H1 (cell line): ENCODE measurements around the gene CYP2W1.
"Not testable (repeated sequence)": the region's sequence is repeated elsewhere in the genome, so short reads cannot be mapped to it uniquely, and the experiment has no call there.

Source experiments
- CTCF ChIP-seq, 3 experiments: IDR thresholded peaks; 1 replicate in 2 of 3; 2 replicates in 1 of 3; pipeline versions ENCODE4 v1.5.1 to v1.6.1; 2011; ENCODE audit warnings: low read length in 3 of 3, mild to moderate bottlenecking in 3 of 3, inconsistent platforms in 2 of 3, low read depth in 1 of 3, moderate library complexity in 1 of 3; ENCODE audit not compliant: insufficient read depth in 1 of 3; ENCODE audit errors: control extremely low read depth in 1 of 3
- EP300 ChIP-seq, 2 experiments: IDR thresholded peaks; 1 replicate in 1 of 2; 2 replicates in 1 of 2; pipeline ENCODE4 v1.6.1; 2011 to 2012; ENCODE audit warnings: low read depth in 2 of 2, low read length in 2 of 2, mild to moderate bottlenecking in 2 of 2, borderline replicate concordance in 1 of 2, inconsistent platforms in 1 of 2, moderate library complexity in 1 of 2
- EZH2 ChIP-seq: fragments of 200-600 bp; sonication (generic); IDR thresholded peaks from 2 replicates; pipeline ENCODE4 v1.7.1; 2012; ENCODE audit warnings: low read depth, mild to moderate bottlenecking, moderate library complexity, low read length, inconsistent platforms; ENCODE audit not compliant: severe bottlenecking
- POLR2A ChIP-seq, 2 experiments: IDR thresholded peaks; 1 replicate in 1 of 2; 2 replicates in 1 of 2; pipeline ENCODE4 v1.6.1; 2011; ENCODE audit warnings: low read depth in 2 of 2, low read length in 2 of 2, mild to moderate bottlenecking in 2 of 2; ENCODE audit errors: control extremely low read depth in 1 of 2

- not testable (repeated sequence) for TF ChIP-seq CTCF (IDR thresholded peaks at IDR 0.05; ENCODE audit: control extremely low read depth in 1 of 3, insufficient read depth in 1 of 3, low read depth in 1 of 3, low read length in 3 of 3); EP300 (IDR thresholded peaks at IDR 0.05; ENCODE audit: borderline replicate concordance in 1 of 2, low read depth in 2 of 2, low read length in 2 of 2); POLR2A (IDR thresholded peaks at IDR 0.05; ENCODE audit: control extremely low read depth in 1 of 2, low read depth in 2 of 2, low read length in 2 of 2); EZH2
Observed at GRCh38 chr7:943793-944192, 39.2 kb upstream of the CYP2W1 start.
